GM12873 (cell line): ENCODE data around the gene ALAD.

Experiments used
- CTCF ChIP-seq: IDR thresholded peaks from 2 replicates; pipeline ENCODE4 v1.5.1; 2012; ENCODE audit warnings: low read depth, mild to moderate bottlenecking, moderate library complexity, low read length, control low read depth; ENCODE audit not compliant: insufficient read depth; ENCODE audit errors: missing control alignments

Gene ALAD

GRCh38 chr9:113352006-113352405, 49.1 kb downstream of the ALAD start:
- no peak for TF ChIP-seq CTCF

- TF ChIP-seq CTCF = no peak
These were observed 50.1 kb downstream of the ALAD start for GRCh38 chr9:113350937-113351336.

- TF ChIP-seq CTCF = no peak
These were observed 50.9 kb downstream of the ALAD start for GRCh38 chr9:113350107-113350661.

- no peak for TF ChIP-seq CTCF
These were observed 51.5 kb downstream of the ALAD start, which contains the start of gene BSPRY for GRCh38 chr9:113349445-113350094. Gene BSPRY (plus strand): TSS chr9:113349541. CDS start chr9:113349580, 39 bp downstream.

GRCh38 chr9:113349066-113349444, 52.0 kb downstream of the ALAD start:
- no peak for TF ChIP-seq CTCF

GRCh38 chr9:113348437-113348836, 52.6 kb downstream of the ALAD start:
- no peak for TF ChIP-seq CTCF

- no peak for TF ChIP-seq CTCF
These were observed 55.4 kb downstream of the ALAD start for GRCh38 chr9:113345671-113346070.
